ENCODE data around the gene DNM1L. TPM values are rescaled to one million over a fixed set of nuclear protein-coding genes. Genes with fewer than 3 reads are reported as not detected.

The DNM1L gene
- total and polyA plus RNA-seq, 2 experiments from 2014 or later: 51.9 to 56.7 TPM

GRCh38 chr12:32755051-32755653, 76.1 kb downstream of the DNM1L start:
- TF ChIP-seq CTCF (IDR thresholded peaks at IDR 0.05; ENCODE audit: low read depth, low read length): peak; percentile 78
- Histone ChIP-seq H3K9me3 (ENCODE audit: low read depth) (no peaks in the 10 kb centered on the region), H3K27me3 (no peaks in the 10 kb centered on the region), H3K27ac (peak overlapping the region; percentile 95), H3K4me1 (ENCODE audit: low read depth) (peaks cover 8% of the 10 kb centered on the region), H3K4me3 (peak overlapping the region; percentile 89), H3K36me3 (peaks cover 15% of the 10 kb centered on the region)
- peak; percentile 68 to 73 for DNase-seq (ENCODE audit: low read depth in 1 of 2, low spot score in 1 of 2)

- TF ChIP-seq CTCF (IDR thresholded peaks at IDR 0.05; ENCODE audit: low read depth, low read length): peak; percentile 78
- Histone ChIP-seq H3K4me3 (peak within 1 kb of the TSS; percentile 89), H3K9me3 (ENCODE audit: low read depth) (no peaks in the 10 kb centered on the region), H3K27me3 (no peaks in the 10 kb centered on the region), H3K36me3 (peaks cover 9% of the 10 kb centered on the region), H3K27ac (peak within 1 kb of the TSS; percentile 95), H3K4me1 (ENCODE audit: low read depth) (peaks cover 8% of the 10 kb centered on the region)
- DNase-seq (ENCODE audit: low read depth in 1 of 2, low spot score in 1 of 2): peak; percentile 97 to 99
Observed at GRCh38 chr12:32755654-32756475, 76.8 kb downstream of the DNM1L start, which contains the start of gene YARS2. YARS2 (minus strand) TSS chr12:32755897; CDS start chr12:32755874, 23 bp downstream.

GRCh38 chr12:32756476-32757066, 77.5 kb downstream of the DNM1L start:
- H3K4me3 ChIP-seq: no peak overlapping the region
- H3K36me3 ChIP-seq: peaks cover 7% of the 10 kb centered on the region
- no peaks in the 10 kb centered on the region for H3K9me3 ChIP-seq (ENCODE audit: low read depth)
- H3K27ac ChIP-seq: peak overlapping the region; percentile 95
- no peak for DNase-seq (ENCODE audit: low read depth in 1 of 2, low spot score in 1 of 2)
- peaks cover 8% of the 10 kb centered on the region for H3K4me1 ChIP-seq (ENCODE audit: low read depth)
- H3K27me3 ChIP-seq: no peaks in the 10 kb centered on the region
- TF ChIP-seq CTCF (IDR thresholded peaks at IDR 0.05; ENCODE audit: low read depth, low read length): no peak

- DNase-seq (ENCODE audit: low read depth in 1 of 2, low spot score in 1 of 2): no peak
- H3K9me3 ChIP-seq (ENCODE audit: low read depth): no peaks in the 10 kb centered on the region
- H3K36me3 ChIP-seq: peaks cover under 1% of the 10 kb centered on the region
- H3K27ac ChIP-seq: peak overlapping the region; percentile 95
- H3K4me3 ChIP-seq: no peak overlapping the region
- H3K27me3 ChIP-seq: no peaks in the 10 kb centered on the region
- peaks cover 8% of the 10 kb centered on the region for H3K4me1 ChIP-seq (ENCODE audit: low read depth)
- no peak for TF ChIP-seq CTCF (IDR thresholded peaks at IDR 0.05; ENCODE audit: low read depth, low read length)
Observed at GRCh38 chr12:32757157-32757556, 78.1 kb downstream of the DNM1L start.

GRCh38 chr12:32761716-32762115, 82.6 kb downstream of the DNM1L start:
- Histone ChIP-seq H3K27ac (no peak overlapping the region), H3K9me3 (ENCODE audit: low read depth) (no peaks in the 10 kb centered on the region), H3K4me1 (ENCODE audit: low read depth) (peaks cover 4% of the 10 kb centered on the region), H3K36me3 (no peaks in the 10 kb centered on the region), H3K27me3 (no peaks in the 10 kb centered on the region), H3K4me3 (no peak overlapping the region)
- TF ChIP-seq CTCF (IDR thresholded peaks at IDR 0.05; ENCODE audit: low read depth, low read length): no peak
- DNase-seq (ENCODE audit: low read depth in 1 of 2, low spot score in 1 of 2): no peak

All from cardiac muscle cell (in vitro differentiated cells and primary cell).